DOHH2 (cell line): ENCODE measurements around the gene IRAK1BP1.
"Not testable (repeated sequence)": the region's sequence is repeated elsewhere in the genome, so short reads cannot be mapped to it uniquely, and the experiment has no call there.

Experiments used
- EZH2phosphoT487 ChIP-seq: fragments of 200-600 bp; sonication (generic); IDR thresholded peaks from 2 replicates; pipeline ENCODE4 v1.6.1; 2017; ENCODE audit warnings: borderline replicate concordance, mild to moderate bottlenecking, antibody characterized with exemption, low read length, moderate library complexity, mixed read lengths
- TF ChIP-seq, protein P1 (sequence below): fragments of 200-600 bp; sonication (generic); IDR thresholded peaks from one replicate; pipeline ENCODE4 v1.5.1; 2014; ENCODE audit warnings: antibody characterized with exemption, mild to moderate bottlenecking, low read depth, low read length; ENCODE audit not compliant: poor library complexity, severe bottlenecking

DNA sequence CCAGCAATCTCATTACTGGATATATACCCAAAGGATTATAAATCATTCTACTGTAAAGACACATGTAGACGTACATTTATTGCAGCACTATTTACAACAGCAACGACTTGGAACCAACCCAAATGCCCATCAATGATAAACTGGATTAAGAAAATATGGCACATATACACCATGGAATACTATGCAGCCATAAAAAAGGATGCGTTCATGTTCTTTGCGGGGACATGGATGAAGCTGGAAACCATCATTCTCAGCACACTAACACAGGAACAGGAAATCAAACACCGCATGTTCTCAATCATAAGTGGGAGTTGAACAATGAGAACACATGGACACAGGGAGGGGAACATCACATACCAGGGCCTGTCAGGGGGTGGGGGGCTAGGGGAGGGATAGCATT is 22.6 kb downstream of the IRAK1BP1 start:
- TF ChIP-seq, protein P1, sequence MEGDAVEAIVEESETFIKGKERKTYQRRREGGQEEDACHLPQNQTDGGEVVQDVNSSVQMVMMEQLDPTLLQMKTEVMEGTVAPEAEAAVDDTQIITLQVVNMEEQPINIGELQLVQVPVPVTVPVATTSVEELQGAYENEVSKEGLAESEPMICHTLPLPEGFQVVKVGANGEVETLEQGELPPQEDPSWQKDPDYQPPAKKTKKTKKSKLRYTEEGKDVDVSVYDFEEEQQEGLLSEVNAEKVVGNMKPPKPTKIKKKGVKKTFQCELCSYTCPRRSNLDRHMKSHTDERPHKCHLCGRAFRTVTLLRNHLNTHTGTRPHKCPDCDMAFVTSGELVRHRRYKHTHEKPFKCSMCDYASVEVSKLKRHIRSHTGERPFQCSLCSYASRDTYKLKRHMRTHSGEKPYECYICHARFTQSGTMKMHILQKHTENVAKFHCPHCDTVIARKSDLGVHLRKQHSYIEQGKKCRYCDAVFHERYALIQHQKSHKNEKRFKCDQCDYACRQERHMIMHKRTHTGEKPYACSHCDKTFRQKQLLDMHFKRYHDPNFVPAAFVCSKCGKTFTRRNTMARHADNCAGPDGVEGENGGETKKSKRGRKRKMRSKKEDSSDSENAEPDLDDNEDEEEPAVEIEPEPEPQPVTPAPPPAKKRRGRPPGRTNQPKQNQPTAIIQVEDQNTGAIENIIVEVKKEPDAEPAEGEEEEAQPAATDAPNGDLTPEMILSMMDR: not testable (repeated sequence)
- TF ChIP-seq EZH2phosphoT487: not testable (repeated sequence)
